Osteoblast (primary cell): ENCODE data around the gene APELA. TPM values are rescaled to one million over a fixed set of nuclear protein-coding genes. Genes with fewer than 3 reads are reported as not detected.

Source experiments
- DNase-seq: peaks from one replicate; pipeline ENCODE4 v3.0.0; 2011; ENCODE audit warnings: low spot score, mixed read lengths; ENCODE audit not compliant: insufficient read length; ENCODE audit errors: missing footprints
- H2AFZ ChIP-seq: 2 replicates; pipeline ENCODE4 v1.6.0; 2011; ENCODE audit warnings: mild to moderate bottlenecking, low read length
- H3K27ac ChIP-seq: 2 replicates; pipeline ENCODE4 v1.5.1; 2011; ENCODE audit warnings: mild to moderate bottlenecking, low read depth, low read length, moderate library complexity
- H3K27me3 ChIP-seq: 2 replicates; pipeline ENCODE4 v1.6.0; 2012; ENCODE audit warnings: mild to moderate bottlenecking, control low read depth, inconsistent platforms, low read length, moderate library complexity; ENCODE audit not compliant: insufficient read depth
- H3K36me3 ChIP-seq: 2 replicates; pipeline ENCODE4 v1.5.1; 2011; ENCODE audit warnings: mild to moderate bottlenecking, low read length, control low read depth, moderate library complexity; ENCODE audit not compliant: insufficient read depth
- H3K4me1 ChIP-seq: 2 replicates; pipeline ENCODE4 v1.5.1; 2011; ENCODE audit warnings: mild to moderate bottlenecking, low read length, control low read depth, moderate library complexity; ENCODE audit not compliant: insufficient read depth
- H3K4me2 ChIP-seq: 2 replicates; pipeline ENCODE4 v1.6.0; 2011; ENCODE audit warnings: mild to moderate bottlenecking, low read length; ENCODE audit not compliant: insufficient read depth
- H3K4me3 ChIP-seq: fragments of 200-600 bp; sonication (generic); 3 replicates; pipeline ENCODE4 v1.5.1; 2012; ENCODE audit warnings: mild to moderate bottlenecking, low read length, inconsistent platforms; ENCODE audit not compliant: insufficient read depth
- H3K79me2 ChIP-seq: 2 replicates; pipeline ENCODE4 v1.6.0; 2012; ENCODE audit warnings: mild to moderate bottlenecking, low read length, control low read depth, inconsistent platforms; ENCODE audit not compliant: insufficient read depth
- H3K9me3 ChIP-seq: 2 replicates; pipeline ENCODE4 v1.5.1; 2011; ENCODE audit warnings: low read depth, low read length, control low read depth
- H4K20me1 ChIP-seq: 2 replicates; pipeline ENCODE4 v1.6.0; 2012; ENCODE audit warnings: mild to moderate bottlenecking, low read length, control low read depth; ENCODE audit not compliant: insufficient read depth
- CTCF ChIP-seq: IDR thresholded peaks from 2 replicates; pipeline ENCODE4 v1.5.1; 2011; ENCODE audit warnings: mild to moderate bottlenecking, low read depth, low read length, moderate library complexity; ENCODE audit errors: extremely low read depth
- total RNA-seq: library from RNA; depleted of rRNA; stranded (reverse); fragments of >200 nt; gene quantifications from 2 replicates; pipeline ENCODE4 v1.2.3, GENCODE V29; 2012

Gene APELA
- 0.29 TPM in 1 of 2 replicates, not detected in the other for total RNA-seq

- Histone ChIP-seq H4K20me1 (no peaks in the 10 kb centered on the region), H3K4me1 (no peaks in the 10 kb centered on the region), H3K27me3 (no peaks in the 10 kb centered on the region), H2AFZ (no peak within 1 kb of the TSS), H3K36me3 (no peaks in the 10 kb centered on the region), H3K27ac (no peak within 1 kb of the TSS), H3K4me2 (no peak within 1 kb of the TSS), H3K4me3 (no peak within 1 kb of the TSS), H3K9me3 (no peaks in the 10 kb centered on the region), H3K79me2 (no peaks in the 10 kb centered on the region)
- TF ChIP-seq CTCF: no peak
- DNase-seq: no peak
Observed at GRCh38 chr4:164876700-164877324, at the start of gene APELA. APELA (plus strand) TSS chr4:164877178; CDS start chr4:164877332, 154 bp downstream.

- no peak for DNase-seq
- no peak for TF ChIP-seq CTCF
Observed at GRCh38 chr4:164828955-164829354, 48.0 kb upstream of the APELA start.

GRCh38 chr4:164846566-164846965, 30.4 kb upstream of the APELA start:
- H3K27me3 ChIP-seq: no peaks in the 10 kb centered on the region
- no peak overlapping the region for H2AFZ ChIP-seq
- no peaks in the 10 kb centered on the region for H3K4me1 ChIP-seq
- H3K79me2 ChIP-seq: no peaks in the 10 kb centered on the region
- no peak overlapping the region for H3K4me2 ChIP-seq
- H3K9me3 ChIP-seq: no peaks in the 10 kb centered on the region
- no peak for DNase-seq
- H3K27ac ChIP-seq: no peak overlapping the region
- no peak overlapping the region for H3K4me3 ChIP-seq
- TF ChIP-seq CTCF: no peak
- H3K36me3 ChIP-seq: no peaks in the 10 kb centered on the region
- no peaks in the 10 kb centered on the region for H4K20me1 ChIP-seq

More at GRCh38 chr4:164828955-164829354, 48.0 kb upstream of the APELA start:
- Histone ChIP-seq H3K4me1 (no peaks in the 10 kb centered on the region), H3K9me3 (no peaks in the 10 kb centered on the region), H4K20me1 (no peaks in the 10 kb centered on the region), H2AFZ (no peak overlapping the region), H3K4me2 (no peak overlapping the region), H3K27me3 (no peaks in the 10 kb centered on the region), H3K27ac (no peak overlapping the region), H3K36me3 (no peaks in the 10 kb centered on the region), H3K79me2 (no peaks in the 10 kb centered on the region), H3K4me3 (no peak overlapping the region)

- Histone ChIP-seq H3K36me3 (no peaks in the 10 kb centered on the region), H3K79me2 (no peaks in the 10 kb centered on the region), H4K20me1 (no peaks in the 10 kb centered on the region), H3K4me2 (no peak overlapping the region), H3K4me1 (no peaks in the 10 kb centered on the region), H3K27me3 (no peaks in the 10 kb centered on the region), H3K4me3 (no peak overlapping the region), H3K27ac (no peak overlapping the region), H3K9me3 (no peaks in the 10 kb centered on the region), H2AFZ (no peak overlapping the region)
- TF ChIP-seq CTCF: no peak
- no peak for DNase-seq
Observed at GRCh38 chr4:164847016-164847415, 30.0 kb upstream of the APELA start.
